ENCODE measurements around the gene CHDH. TPM values are rescaled to one million over a fixed set of nuclear protein-coding genes. Genes with fewer than 3 reads are reported as not detected.

CHDH gene
- polyA plus RNA-seq, 1 donor = 10.3 TPM

GRCh38 chr3:53775018-53775417 is 71.2 kb downstream of the CHDH start:
- no peaks in the 10 kb centered on the region for H3K4me1 ChIP-seq (ENCODE audit: control insufficient read depth, insufficient read depth, low read length)
- no CpG with 5 or more reads among the region's 5 CpGs for WGBS (ENCODE audit: insufficient coverage, low lambda C conversion rate)
- no peaks in the 10 kb centered on the region for H3K27me3 ChIP-seq (ENCODE audit: control insufficient read depth, insufficient read depth, low read length)
- H3K4me3 ChIP-seq (ENCODE audit: low read length) = no peak overlapping the region
- peaks cover 72% of the 10 kb centered on the region for H3K36me3 ChIP-seq (ENCODE audit: control insufficient read depth, insufficient read depth, low read length)
- H3K27ac ChIP-seq (ENCODE audit: low read length) = no peak overlapping the region
- H3K9me3 ChIP-seq (ENCODE audit: control insufficient read depth, low read depth, low read length) = no peaks in the 10 kb centered on the region
- no peak for DNase-seq

DNA sequence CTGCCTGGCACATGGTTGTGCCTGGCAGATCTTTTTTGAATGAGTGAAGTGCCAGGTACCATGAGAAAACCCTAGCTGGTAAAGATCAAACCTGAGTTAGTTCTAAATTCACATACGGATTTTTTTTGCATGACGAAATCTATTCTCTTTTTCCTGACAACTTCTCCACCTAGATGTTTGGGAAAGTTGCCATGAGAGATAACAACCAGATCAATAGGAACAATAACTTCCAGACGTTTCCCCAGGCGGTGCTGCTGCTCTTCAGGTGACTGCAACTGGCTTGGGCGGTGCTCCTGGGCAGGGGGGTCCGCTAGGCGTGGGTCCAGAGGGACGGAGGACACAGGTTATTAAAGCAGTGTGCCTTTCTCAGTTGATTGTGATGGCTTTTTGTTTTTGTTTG is 71.8 kb downstream of the CHDH start:
- H3K4me1 ChIP-seq (ENCODE audit: control insufficient read depth, insufficient read depth, low read length) = no peaks in the 10 kb centered on the region
- no peak overlapping the region for H3K27ac ChIP-seq (ENCODE audit: low read length)
- no peak overlapping the region for H3K4me3 ChIP-seq (ENCODE audit: low read length)

GRCh38 chr3:53773611-53774368 is 72.4 kb downstream of the CHDH start:
- Histone ChIP-seq H3K9me3 (ENCODE audit: control insufficient read depth, low read depth, low read length) (no peaks in the 10 kb centered on the region), H3K36me3 (ENCODE audit: control insufficient read depth, insufficient read depth, low read length) (peaks cover 72% of the 10 kb centered on the region), H3K27me3 (ENCODE audit: control insufficient read depth, insufficient read depth, low read length) (no peaks in the 10 kb centered on the region), H3K4me1 (ENCODE audit: control insufficient read depth, insufficient read depth, low read length) (no peaks in the 10 kb centered on the region), H3K27ac (ENCODE audit: low read length) (no peak overlapping the region), H3K4me3 (ENCODE audit: low read length) (no peak overlapping the region)
- WGBS (ENCODE audit: insufficient coverage, low lambda C conversion rate) = 84% methylated on average over 5 of the region's 10 CpGs
- DNase-seq = peak in 1 of 2 donors; percentile 40

More for the DNA sequence above, 71.8 kb downstream of the CHDH start:
- H3K9me3 ChIP-seq (ENCODE audit: control insufficient read depth, low read depth, low read length) = no peaks in the 10 kb centered on the region
- peaks cover 72% of the 10 kb centered on the region for H3K36me3 ChIP-seq (ENCODE audit: control insufficient read depth, insufficient read depth, low read length)
- WGBS (ENCODE audit: insufficient coverage, low lambda C conversion rate) = 80% methylated on average over 1 of the region's 8 CpGs
- DNase-seq = no peak
- no peaks in the 10 kb centered on the region for H3K27me3 ChIP-seq (ENCODE audit: control insufficient read depth, insufficient read depth, low read length)

DNA sequence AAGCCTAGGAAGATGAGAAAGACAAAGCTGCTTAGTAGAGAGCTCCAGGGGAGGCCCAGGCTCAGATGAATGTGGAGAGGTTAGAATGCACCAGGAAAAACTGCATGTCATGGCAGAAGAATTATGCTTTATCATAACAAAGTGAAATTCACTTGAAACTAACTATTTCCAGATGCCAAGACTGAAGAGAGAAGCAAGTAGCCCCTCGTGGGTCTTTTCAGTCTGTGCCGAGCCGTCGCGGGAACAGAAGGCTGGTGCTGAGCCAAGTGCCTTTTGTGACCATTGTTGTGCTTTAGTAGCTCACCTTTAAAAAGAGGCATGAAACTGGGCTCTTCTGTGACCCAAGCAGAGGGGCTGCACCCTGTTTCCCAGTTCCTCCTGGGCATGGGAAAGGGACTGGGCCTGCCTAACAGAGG is 73.2 kb downstream of the CHDH start:
- DNase-seq = no peak
- no peaks in the 10 kb centered on the region for H3K27me3 ChIP-seq (ENCODE audit: control insufficient read depth, insufficient read depth, low read length)
- peaks cover 70% of the 10 kb centered on the region for H3K36me3 ChIP-seq (ENCODE audit: control insufficient read depth, insufficient read depth, low read length)
- no peaks in the 10 kb centered on the region for H3K4me1 ChIP-seq (ENCODE audit: control insufficient read depth, insufficient read depth, low read length)
- H3K9me3 ChIP-seq (ENCODE audit: control insufficient read depth, low read depth, low read length) = no peaks in the 10 kb centered on the region
- no CpG with 5 or more reads among the region's 5 CpGs for WGBS (ENCODE audit: insufficient coverage, low lambda C conversion rate)
- H3K4me3 ChIP-seq (ENCODE audit: low read length) = no peak overlapping the region
- H3K27ac ChIP-seq (ENCODE audit: low read length) = no peak overlapping the region

DNA sequence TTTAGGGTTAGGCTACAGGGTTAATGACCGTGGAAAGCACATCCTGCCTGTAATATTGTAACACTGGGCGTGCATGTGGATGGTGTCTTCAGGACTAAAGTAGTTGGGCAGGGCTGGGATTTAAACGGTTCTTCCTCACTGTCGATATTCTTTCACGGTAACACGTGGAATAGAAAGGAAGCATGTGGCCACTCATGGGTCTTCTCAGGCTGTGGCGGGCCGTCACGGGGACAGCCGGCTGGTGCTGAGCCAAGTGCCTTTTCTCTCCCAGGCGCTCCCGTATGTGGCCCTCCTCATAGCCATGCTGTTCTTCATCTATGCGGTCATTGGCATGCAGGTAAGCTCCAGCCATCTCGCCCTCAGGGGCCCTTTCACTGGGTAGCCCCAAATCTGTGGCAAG is 73.7 kb downstream of the CHDH start:
- no peak for DNase-seq
- Histone ChIP-seq H3K9me3 (ENCODE audit: control insufficient read depth, low read depth, low read length) (no peaks in the 10 kb centered on the region), H3K27ac (ENCODE audit: low read length) (no peak overlapping the region), H3K36me3 (ENCODE audit: control insufficient read depth, insufficient read depth, low read length) (peaks cover 66% of the 10 kb centered on the region), H3K27me3 (ENCODE audit: control insufficient read depth, insufficient read depth, low read length) (no peaks in the 10 kb centered on the region), H3K4me3 (ENCODE audit: low read length) (no peak overlapping the region), H3K4me1 (ENCODE audit: control insufficient read depth, insufficient read depth, low read length) (no peaks in the 10 kb centered on the region)
- no CpG with 5 or more reads among the region's 14 CpGs for WGBS (ENCODE audit: insufficient coverage, low lambda C conversion rate)

- Histone ChIP-seq H3K36me3 (ENCODE audit: control insufficient read depth, insufficient read depth, low read length) (peaks cover 61% of the 10 kb centered on the region), H3K4me3 (ENCODE audit: low read length) (no peak overlapping the region), H3K27ac (ENCODE audit: low read length) (no peak overlapping the region), H3K9me3 (ENCODE audit: control insufficient read depth, low read depth, low read length) (no peaks in the 10 kb centered on the region), H3K27me3 (ENCODE audit: control insufficient read depth, insufficient read depth, low read length) (no peaks in the 10 kb centered on the region), H3K4me1 (ENCODE audit: control insufficient read depth, insufficient read depth, low read length) (no peaks in the 10 kb centered on the region)
- 43% methylated on average over 1 of the region's 12 CpGs for WGBS (ENCODE audit: insufficient coverage, low lambda C conversion rate)
- no peak for DNase-seq
Measured at GRCh38 chr3:53768478-53769459, 77.5 kb downstream of the CHDH start.

- no peaks in the 10 kb centered on the region for H3K9me3 ChIP-seq (ENCODE audit: control insufficient read depth, low read depth, low read length)
- H3K4me3 ChIP-seq (ENCODE audit: low read length) = no peak overlapping the region
- H3K27ac ChIP-seq (ENCODE audit: low read length) = no peak overlapping the region
- no peaks in the 10 kb centered on the region for H3K4me1 ChIP-seq (ENCODE audit: control insufficient read depth, insufficient read depth, low read length)
- H3K36me3 ChIP-seq (ENCODE audit: control insufficient read depth, insufficient read depth, low read length) = peaks cover 61% of the 10 kb centered on the region
- no peaks in the 10 kb centered on the region for H3K27me3 ChIP-seq (ENCODE audit: control insufficient read depth, insufficient read depth, low read length)
- no CpG with 5 or more reads among the region's 7 CpGs for WGBS (ENCODE audit: insufficient coverage, low lambda C conversion rate)
- DNase-seq = no peak
Measured at GRCh38 chr3:53766706-53767105, 79.5 kb downstream of the CHDH start.

- H3K4me3 ChIP-seq (ENCODE audit: low read length) = no peak overlapping the region
- WGBS (ENCODE audit: insufficient coverage, low lambda C conversion rate) = 100% methylated on average over 1 of the region's 5 CpGs
- DNase-seq = no peak
- no peaks in the 10 kb centered on the region for H3K9me3 ChIP-seq (ENCODE audit: control insufficient read depth, low read depth, low read length)
- no peaks in the 10 kb centered on the region for H3K4me1 ChIP-seq (ENCODE audit: control insufficient read depth, insufficient read depth, low read length)
- H3K27ac ChIP-seq (ENCODE audit: low read length) = no peak overlapping the region
- H3K27me3 ChIP-seq (ENCODE audit: control insufficient read depth, insufficient read depth, low read length) = no peaks in the 10 kb centered on the region
- H3K36me3 ChIP-seq (ENCODE audit: control insufficient read depth, insufficient read depth, low read length) = peaks cover 68% of the 10 kb centered on the region
Measured at GRCh38 chr3:53765753-53766152, 80.5 kb downstream of the CHDH start.

DNA sequence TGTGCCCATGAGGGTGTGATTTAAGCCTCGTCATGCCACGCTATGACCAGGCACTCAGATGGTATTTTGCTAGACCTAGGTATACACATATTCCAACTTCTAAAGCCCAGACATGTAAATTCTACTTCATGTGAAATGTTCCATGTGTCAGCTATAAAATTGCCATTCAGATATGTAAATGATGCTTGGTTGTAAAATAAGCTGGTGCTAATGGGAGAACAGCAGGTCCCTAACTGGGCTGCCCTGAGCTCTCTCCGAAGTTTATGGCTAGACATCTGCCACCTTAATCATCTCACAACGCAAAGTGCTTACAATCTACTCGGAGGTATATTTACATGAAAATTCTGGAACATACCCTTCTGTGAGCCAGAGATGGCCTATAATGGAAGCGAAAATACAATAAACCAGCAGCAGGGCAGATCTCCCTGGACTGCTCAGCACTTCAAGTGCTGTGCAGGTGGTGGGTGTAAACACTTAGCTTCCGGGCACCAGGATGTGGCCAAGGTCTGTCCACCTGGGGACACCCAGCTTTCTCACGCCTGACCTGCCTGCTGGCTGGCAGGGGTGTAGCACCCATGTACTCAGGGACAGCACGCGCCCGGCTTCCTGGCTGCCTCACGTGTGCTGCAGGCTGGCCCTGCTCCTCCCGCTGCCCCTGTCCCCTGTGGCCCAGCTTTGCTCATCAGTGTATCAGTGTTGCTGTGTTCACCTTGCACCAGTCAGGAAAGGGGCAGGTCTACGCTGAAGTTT is 82.0 kb downstream of the CHDH start:
- peak in 1 of 2 donors; percentile 36 for DNase-seq
- Histone ChIP-seq H3K4me3 (ENCODE audit: low read length) (no peak overlapping the region), H3K9me3 (ENCODE audit: control insufficient read depth, low read depth, low read length) (no peaks in the 10 kb centered on the region), H3K36me3 (ENCODE audit: control insufficient read depth, insufficient read depth, low read length) (peaks cover 67% of the 10 kb centered on the region), H3K27me3 (ENCODE audit: control insufficient read depth, insufficient read depth, low read length) (no peaks in the 10 kb centered on the region), H3K4me1 (ENCODE audit: control insufficient read depth, insufficient read depth, low read length) (no peaks in the 10 kb centered on the region), H3K27ac (ENCODE audit: low read length) (no peak overlapping the region)
- 80% methylated on average over 2 of the region's 14 CpGs for WGBS (ENCODE audit: insufficient coverage, low lambda C conversion rate)

GRCh38 chr3:53763353-53763752 is 82.9 kb downstream of the CHDH start:
- Histone ChIP-seq H3K36me3 (ENCODE audit: control insufficient read depth, insufficient read depth, low read length) (peaks cover 64% of the 10 kb centered on the region), H3K9me3 (ENCODE audit: control insufficient read depth, low read depth, low read length) (no peaks in the 10 kb centered on the region), H3K4me1 (ENCODE audit: control insufficient read depth, insufficient read depth, low read length) (no peaks in the 10 kb centered on the region), H3K27me3 (ENCODE audit: control insufficient read depth, insufficient read depth, low read length) (no peaks in the 10 kb centered on the region), H3K27ac (ENCODE audit: low read length) (no peak overlapping the region), H3K4me3 (ENCODE audit: low read length) (no peak overlapping the region)
- no peak for DNase-seq
- no CpG with 5 or more reads among the region's 7 CpGs for WGBS (ENCODE audit: insufficient coverage, low lambda C conversion rate)

Measured in large intestine (tissue), 3 donors.